HEK293 (cell line): ENCODE data around the gene DRAP1.

Experiments
- SP3 ChIP-seq: fragments of 450-650 bp; formaldehyde crosslinking; IDR thresholded peaks from 2 replicates; pipeline ENCODE4 v1.5.1; 2016; ENCODE audit warnings: missing biosample characterization, missing genetic modification characterization
- TRIM28 ChIP-seq: IDR thresholded peaks from 2 replicates; pipeline ENCODE4 v1.6.1; 2011; ENCODE audit warnings: low read length, control low read depth, borderline replicate concordance
- ZIC2 ChIP-seq: fragments of 450-650 bp; formaldehyde crosslinking; IDR thresholded peaks from 2 replicates; pipeline ENCODE4 v1.5.1; 2016; ENCODE audit warnings: missing biosample characterization, missing genetic modification characterization
- ZNF423 ChIP-seq: fragments of 450-650 bp; formaldehyde crosslinking; IDR thresholded peaks from 2 replicates; pipeline ENCODE4 v1.5.1; 2016; ENCODE audit warnings: missing biosample characterization, missing genetic modification characterization
- TF ChIP-seq, protein P1 (sequence below): fragments of 450-650 bp; formaldehyde crosslinking; IDR thresholded peaks from 2 replicates; pipeline ENCODE4 v1.5.1; 2016; ENCODE audit warnings: missing biosample characterization, missing genetic modification characterization
- TF ChIP-seq, protein P2 (sequence below): fragments of 450-650 bp; formaldehyde crosslinking; optimal IDR thresholded peaks from 2 replicates; pipeline ENCODE3; 2016; ENCODE audit warnings: missing biosample characterization, mild to moderate bottlenecking, missing genetic modification characterization

DNA sequence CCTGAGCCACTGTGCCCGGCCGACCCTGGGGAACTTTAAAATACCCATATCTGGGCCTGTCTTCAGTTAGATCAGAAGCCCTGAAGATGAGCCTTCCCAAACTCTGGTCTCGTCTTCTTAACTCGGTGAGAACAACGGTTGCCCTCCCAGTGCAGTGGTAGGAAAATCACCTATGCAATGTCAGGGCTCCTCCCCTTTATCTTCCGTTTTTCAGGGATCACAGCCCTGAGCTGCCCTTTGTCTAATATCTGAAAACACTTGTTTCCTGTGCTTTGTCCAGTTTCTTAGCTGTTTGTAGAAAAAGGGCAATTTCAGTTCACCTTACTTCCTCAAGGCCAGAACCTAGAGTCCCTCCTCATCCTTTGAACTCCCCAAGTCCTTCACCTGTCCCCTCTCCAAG is 9.4 kb downstream of the DRAP1 start:
- TF ChIP-seq, protein P1, sequence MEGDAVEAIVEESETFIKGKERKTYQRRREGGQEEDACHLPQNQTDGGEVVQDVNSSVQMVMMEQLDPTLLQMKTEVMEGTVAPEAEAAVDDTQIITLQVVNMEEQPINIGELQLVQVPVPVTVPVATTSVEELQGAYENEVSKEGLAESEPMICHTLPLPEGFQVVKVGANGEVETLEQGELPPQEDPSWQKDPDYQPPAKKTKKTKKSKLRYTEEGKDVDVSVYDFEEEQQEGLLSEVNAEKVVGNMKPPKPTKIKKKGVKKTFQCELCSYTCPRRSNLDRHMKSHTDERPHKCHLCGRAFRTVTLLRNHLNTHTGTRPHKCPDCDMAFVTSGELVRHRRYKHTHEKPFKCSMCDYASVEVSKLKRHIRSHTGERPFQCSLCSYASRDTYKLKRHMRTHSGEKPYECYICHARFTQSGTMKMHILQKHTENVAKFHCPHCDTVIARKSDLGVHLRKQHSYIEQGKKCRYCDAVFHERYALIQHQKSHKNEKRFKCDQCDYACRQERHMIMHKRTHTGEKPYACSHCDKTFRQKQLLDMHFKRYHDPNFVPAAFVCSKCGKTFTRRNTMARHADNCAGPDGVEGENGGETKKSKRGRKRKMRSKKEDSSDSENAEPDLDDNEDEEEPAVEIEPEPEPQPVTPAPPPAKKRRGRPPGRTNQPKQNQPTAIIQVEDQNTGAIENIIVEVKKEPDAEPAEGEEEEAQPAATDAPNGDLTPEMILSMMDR (tag by site-specific recombination), result no peak
- TF ChIP-seq ZIC2 (no peak), SP3 (no peak), ZNF423 (tag by site-specific recombination) (no peak), TRIM28 (no peak)
- TF ChIP-seq, protein P2, sequence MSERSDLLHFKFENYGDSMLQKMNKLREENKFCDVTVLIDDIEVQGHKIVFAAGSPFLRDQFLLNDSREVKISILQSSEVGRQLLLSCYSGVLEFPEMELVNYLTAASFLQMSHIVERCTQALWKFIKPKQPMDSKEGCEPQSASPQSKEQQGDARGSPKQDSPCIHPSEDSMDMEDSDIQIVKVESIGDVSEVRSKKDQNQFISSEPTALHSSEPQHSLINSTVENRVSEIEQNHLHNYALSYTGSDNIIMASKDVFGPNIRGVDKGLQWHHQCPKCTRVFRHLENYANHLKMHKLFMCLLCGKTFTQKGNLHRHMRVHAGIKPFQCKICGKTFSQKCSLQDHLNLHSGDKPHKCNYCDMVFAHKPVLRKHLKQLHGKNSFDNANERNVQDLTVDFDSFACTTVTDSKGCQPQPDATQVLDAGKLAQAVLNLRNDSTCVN (tag by site-specific recombination), result no peak
